IPS-20b (cell line): ENCODE results near the gene AMPD1.

ENCODE experiments used
- H3K27ac ChIP-seq: one replicate; pipeline ENCODE4 v1.5.1; 2013; ENCODE audit warnings: low read length
- H3K27me3 ChIP-seq: 2 replicates; pipeline ENCODE4 v1.6.1; 2013; ENCODE audit warnings: mild to moderate bottlenecking, low read length, inconsistent platforms; ENCODE audit not compliant: insufficient read depth
- H3K36me3 ChIP-seq: 2 replicates; pipeline ENCODE4 v1.6.1; 2013; ENCODE audit warnings: low read depth, mild to moderate bottlenecking, inconsistent platforms, low read length, moderate library complexity; ENCODE audit not compliant: insufficient read depth
- H3K4me1 ChIP-seq: 2 replicates; pipeline ENCODE4 v1.6.1; 2013; ENCODE audit warnings: mild to moderate bottlenecking, control low read depth, inconsistent platforms, low read length, moderate library complexity; ENCODE audit not compliant: insufficient read depth
- H3K4me3 ChIP-seq: 2 replicates; pipeline ENCODE4 v1.5.1; 2013; ENCODE audit warnings: mild to moderate bottlenecking, low read length, inconsistent platforms
- H3K9ac ChIP-seq: 2 replicates; pipeline ENCODE4 v1.6.1; 2013; ENCODE audit warnings: low read depth, mild to moderate bottlenecking, inconsistent platforms, low read length, moderate library complexity
- H3K9me3 ChIP-seq: 2 replicates; pipeline ENCODE4 v1.6.1; 2013; ENCODE audit warnings: mild to moderate bottlenecking, low read depth, low read length, inconsistent platforms; ENCODE audit not compliant: insufficient read depth

The AMPD1 gene

DNA sequence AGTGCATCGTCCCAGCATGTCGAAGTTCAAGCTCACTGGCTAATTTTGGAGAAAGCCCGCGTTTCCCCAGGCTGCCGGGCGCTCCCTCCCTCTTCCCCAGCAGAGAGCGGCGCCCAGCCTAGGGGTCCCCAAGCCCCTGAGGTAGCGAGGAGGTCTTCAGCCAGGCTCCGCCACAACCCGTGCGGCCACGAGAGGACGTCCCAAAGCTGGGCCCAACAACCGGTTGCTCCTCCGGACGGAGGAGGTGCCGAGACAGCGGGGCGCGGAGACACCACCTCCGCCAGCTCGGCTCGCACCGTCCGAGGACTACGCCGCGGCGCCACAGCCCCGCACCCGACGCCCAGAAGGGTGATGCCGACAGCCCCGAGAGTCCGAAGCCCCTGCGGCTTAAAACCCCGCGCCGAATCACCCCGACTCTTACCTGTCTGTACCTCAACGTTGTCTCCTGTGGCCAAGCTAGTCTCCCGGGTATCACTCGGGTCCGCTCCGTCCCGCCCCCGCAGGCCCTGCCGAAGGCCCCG, 25.7 kb downstream of the AMPD1 start, which contains the start of gene DENND2C:
Gene DENND2C, minus strand, starts transcription at position 488 of the 521 bp plus-strand sequence. CDS start 44,065 bp downstream, outside the sequence.
- no peak within 1 kb of the TSS for H3K27ac ChIP-seq
- peak within 1 kb of the TSS; percentile 68; the same call in 1 of the 2 replicates for H3K9ac ChIP-seq
- H3K4me3 ChIP-seq: peak within 1 kb of the TSS; percentile 90
- H3K36me3 ChIP-seq: no peaks in the 10 kb centered on the region
- peaks cover 41% of the 10 kb centered on the region for H3K27me3 ChIP-seq
- H3K4me1 ChIP-seq: peaks cover 6% of the 10 kb centered on the region; the same call in 1 of the 2 replicates
- no peaks in the 10 kb centered on the region; the same call in 1 of the 2 replicates for H3K9me3 ChIP-seq

- H3K4me1 ChIP-seq: peaks cover 6% of the 10 kb centered on the region; the same call in 1 of the 2 replicates
- H3K9ac ChIP-seq: peak overlapping the region; percentile 64; the same call in 1 of the 2 replicates
- H3K27me3 ChIP-seq: peaks cover 41% of the 10 kb centered on the region
- no peaks in the 10 kb centered on the region for H3K36me3 ChIP-seq
- H3K9me3 ChIP-seq: no peaks in the 10 kb centered on the region
- H3K27ac ChIP-seq: no peak overlapping the region
- H3K4me3 ChIP-seq: peak overlapping the region; percentile 90
Observed at GRCh38 chr1:114668784-114669561, 26.4 kb downstream of the AMPD1 start.

DNA sequence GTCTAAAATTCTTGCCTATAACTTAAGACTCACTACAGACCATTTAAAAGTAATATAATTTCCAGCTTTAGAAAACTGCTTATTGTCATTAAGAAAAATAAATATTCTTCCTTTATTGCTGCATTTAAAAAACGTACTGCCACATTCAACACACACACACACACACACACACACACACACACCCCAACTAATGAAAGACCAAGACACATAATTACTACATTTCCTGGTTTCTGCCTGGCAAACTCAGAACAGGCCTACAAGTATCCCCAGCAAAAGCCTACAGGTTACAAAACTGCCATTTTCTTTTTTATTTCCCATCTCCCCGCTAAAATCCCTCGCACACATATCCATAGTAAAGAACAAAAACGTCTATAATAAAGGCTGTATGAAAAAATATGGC, 27.0 kb downstream of the AMPD1 start:
- Histone ChIP-seq H3K36me3 (no peaks in the 10 kb centered on the region), H3K9ac (no peak overlapping the region), H3K27ac (no peak overlapping the region), H3K27me3 (peaks cover 40% of the 10 kb centered on the region), H3K4me1 (peaks cover 6% of the 10 kb centered on the region; the same call in 1 of the 2 replicates), H3K4me3 (no peak overlapping the region), H3K9me3 (no peaks in the 10 kb centered on the region)

DNA sequence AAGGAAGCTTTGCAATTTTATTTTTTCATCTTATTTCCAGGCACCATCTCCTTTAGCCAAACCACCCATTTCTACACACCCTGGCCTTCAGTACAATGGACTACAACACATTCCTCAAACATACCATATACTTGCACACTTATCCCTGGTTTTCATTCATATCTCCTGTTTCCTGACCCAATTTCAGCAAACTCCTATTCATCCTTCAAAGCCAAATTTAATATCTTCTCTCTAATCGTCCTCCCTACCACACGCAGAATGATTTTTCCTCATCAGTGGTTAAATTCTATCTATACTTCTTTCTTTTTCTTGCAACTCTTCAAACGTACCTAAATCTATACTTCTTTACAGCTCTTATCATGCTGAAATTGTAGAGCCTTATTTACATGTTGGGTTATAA, 28.4 kb downstream of the AMPD1 start:
- no peak overlapping the region for H3K9ac ChIP-seq
- no peak overlapping the region for H3K4me3 ChIP-seq
- no peaks in the 10 kb centered on the region for H3K36me3 ChIP-seq
- peaks cover 6% of the 10 kb centered on the region; the same call in 1 of the 2 replicates for H3K4me1 ChIP-seq
- no peak overlapping the region for H3K27ac ChIP-seq
- peaks cover 33% of the 10 kb centered on the region for H3K27me3 ChIP-seq
- no peaks in the 10 kb centered on the region for H3K9me3 ChIP-seq

- no peaks in the 10 kb centered on the region for H3K27me3 ChIP-seq
- no peaks in the 10 kb centered on the region for H3K9me3 ChIP-seq
- H3K9ac ChIP-seq: no peak overlapping the region
- H3K4me1 ChIP-seq: no peaks in the 10 kb centered on the region
- no peaks in the 10 kb centered on the region for H3K36me3 ChIP-seq
- H3K4me3 ChIP-seq: no peak overlapping the region
- H3K27ac ChIP-seq: no peak overlapping the region
Observed at GRCh38 chr1:114660238-114660637, 35.1 kb downstream of the AMPD1 start.

- Histone ChIP-seq H3K9me3 (no peaks in the 10 kb centered on the region), H3K4me1 (no peaks in the 10 kb centered on the region), H3K9ac (no peak overlapping the region), H3K4me3 (no peak overlapping the region), H3K36me3 (no peaks in the 10 kb centered on the region), H3K27me3 (no peaks in the 10 kb centered on the region), H3K27ac (no peak overlapping the region)
Observed at GRCh38 chr1:114651893-114652292, 43.5 kb downstream of the AMPD1 start.

GRCh38 chr1:114648503-114648902, 46.8 kb downstream of the AMPD1 start:
- Histone ChIP-seq H3K4me3 (no peak overlapping the region), H3K27me3 (no peaks in the 10 kb centered on the region), H3K4me1 (no peaks in the 10 kb centered on the region), H3K27ac (no peak overlapping the region), H3K9ac (no peak overlapping the region), H3K36me3 (no peaks in the 10 kb centered on the region), H3K9me3 (no peaks in the 10 kb centered on the region)

- no peaks in the 10 kb centered on the region for H3K9me3 ChIP-seq
- no peaks in the 10 kb centered on the region for H3K36me3 ChIP-seq
- no peak overlapping the region for H3K4me3 ChIP-seq
Observed at GRCh38 chr1:114641377-114641776, 54.0 kb downstream of the AMPD1 start.

GRCh38 chr1:114638910-114639309, 56.4 kb downstream of the AMPD1 start:
- no peaks in the 10 kb centered on the region for H3K27me3 ChIP-seq
- no peaks in the 10 kb centered on the region for H3K36me3 ChIP-seq
- no peak overlapping the region for H3K27ac ChIP-seq
- H3K4me3 ChIP-seq: no peak overlapping the region
- H3K9me3 ChIP-seq: no peaks in the 10 kb centered on the region
- H3K9ac ChIP-seq: no peak overlapping the region
- peaks cover 4% of the 10 kb centered on the region; the same call in 1 of the 2 replicates for H3K4me1 ChIP-seq

More at GRCh38 chr1:114641377-114641776, 54.0 kb downstream of the AMPD1 start:
- H3K9ac ChIP-seq: no peak overlapping the region
- no peaks in the 10 kb centered on the region for H3K27me3 ChIP-seq
- H3K4me1 ChIP-seq: peaks cover 4% of the 10 kb centered on the region; the same call in 1 of the 2 replicates
- no peak overlapping the region for H3K27ac ChIP-seq

GRCh38 chr1:114632427-114632826, 62.9 kb downstream of the AMPD1 start:
- no peaks in the 10 kb centered on the region for H3K9me3 ChIP-seq
- H3K36me3 ChIP-seq: no peaks in the 10 kb centered on the region
- H3K27me3 ChIP-seq: no peaks in the 10 kb centered on the region
- H3K9ac ChIP-seq: no peak overlapping the region
- H3K4me1 ChIP-seq: no peaks in the 10 kb centered on the region
- no peak overlapping the region for H3K4me3 ChIP-seq
- H3K27ac ChIP-seq: no peak overlapping the region

- H3K9me3 ChIP-seq: no peaks in the 10 kb centered on the region
- no peaks in the 10 kb centered on the region for H3K36me3 ChIP-seq
- H3K27ac ChIP-seq: no peak overlapping the region
- H3K9ac ChIP-seq: no peak overlapping the region
- H3K27me3 ChIP-seq: no peaks in the 10 kb centered on the region
- H3K4me1 ChIP-seq: no peaks in the 10 kb centered on the region
- no peak overlapping the region for H3K4me3 ChIP-seq
Observed at GRCh38 chr1:114627107-114627506, 68.2 kb downstream of the AMPD1 start.

GRCh38 chr1:114623364-114623763, 72.0 kb downstream of the AMPD1 start:
- H3K36me3 ChIP-seq: no peaks in the 10 kb centered on the region
- H3K4me3 ChIP-seq: no peak overlapping the region
- H3K27ac ChIP-seq: no peak overlapping the region
- H3K9me3 ChIP-seq: no peaks in the 10 kb centered on the region
- H3K9ac ChIP-seq: no peak overlapping the region
- no peaks in the 10 kb centered on the region for H3K4me1 ChIP-seq
- no peaks in the 10 kb centered on the region for H3K27me3 ChIP-seq
